Osteoblast (primary cell): Measurements from ENCODE around the gene ADGRG4. TPM values are rescaled to one million over a fixed set of nuclear protein-coding genes. Genes with fewer than 3 reads are reported as not detected.

Experiments
- DNase-seq: peaks from one replicate; pipeline ENCODE4 v3.0.0; 2011; ENCODE audit warnings: low spot score, mixed read lengths; ENCODE audit not compliant: insufficient read length; ENCODE audit errors: missing footprints
- H2AFZ ChIP-seq: 2 replicates; pipeline ENCODE4 v1.6.0; 2011; ENCODE audit warnings: mild to moderate bottlenecking, low read length
- H3K27ac ChIP-seq: 2 replicates; pipeline ENCODE4 v1.5.1; 2011; ENCODE audit warnings: mild to moderate bottlenecking, low read depth, low read length, moderate library complexity
- H3K27me3 ChIP-seq: 2 replicates; pipeline ENCODE4 v1.6.0; 2012; ENCODE audit warnings: mild to moderate bottlenecking, control low read depth, inconsistent platforms, low read length, moderate library complexity; ENCODE audit not compliant: insufficient read depth
- H3K36me3 ChIP-seq: 2 replicates; pipeline ENCODE4 v1.5.1; 2011; ENCODE audit warnings: mild to moderate bottlenecking, low read length, control low read depth, moderate library complexity; ENCODE audit not compliant: insufficient read depth
- H3K4me1 ChIP-seq: 2 replicates; pipeline ENCODE4 v1.5.1; 2011; ENCODE audit warnings: mild to moderate bottlenecking, low read length, control low read depth, moderate library complexity; ENCODE audit not compliant: insufficient read depth
- H3K4me2 ChIP-seq: 2 replicates; pipeline ENCODE4 v1.6.0; 2011; ENCODE audit warnings: mild to moderate bottlenecking, low read length; ENCODE audit not compliant: insufficient read depth
- H3K4me3 ChIP-seq: fragments of 200-600 bp; sonication (generic); 3 replicates; pipeline ENCODE4 v1.5.1; 2012; ENCODE audit warnings: mild to moderate bottlenecking, low read length, inconsistent platforms; ENCODE audit not compliant: insufficient read depth
- H3K79me2 ChIP-seq: 2 replicates; pipeline ENCODE4 v1.6.0; 2012; ENCODE audit warnings: mild to moderate bottlenecking, low read length, control low read depth, inconsistent platforms; ENCODE audit not compliant: insufficient read depth
- H3K9me3 ChIP-seq: 2 replicates; pipeline ENCODE4 v1.5.1; 2011; ENCODE audit warnings: low read depth, low read length, control low read depth
- H4K20me1 ChIP-seq: 2 replicates; pipeline ENCODE4 v1.6.0; 2012; ENCODE audit warnings: mild to moderate bottlenecking, low read length, control low read depth; ENCODE audit not compliant: insufficient read depth
- total RNA-seq: library from RNA; depleted of rRNA; stranded (reverse); fragments of >200 nt; gene quantifications from 2 replicates; pipeline ENCODE4 v1.2.3, GENCODE V29; 2012
- TF ChIP-seq, protein P1 (sequence below): IDR thresholded peaks from 2 replicates; pipeline ENCODE4 v1.5.1; 2011; ENCODE audit warnings: mild to moderate bottlenecking, low read depth, low read length, moderate library complexity; ENCODE audit errors: extremely low read depth

ADGRG4 gene
- total RNA-seq, 1 donor: not detected

- Histone ChIP-seq H3K4me3 (no peak overlapping the region), H2AFZ (no peak overlapping the region), H3K4me2 (no peak overlapping the region), H3K4me1 (no peaks in the 10 kb centered on the region), H3K9me3 (no peaks in the 10 kb centered on the region), H3K79me2 (no peaks in the 10 kb centered on the region), H3K36me3 (no peaks in the 10 kb centered on the region), H4K20me1 (no peaks in the 10 kb centered on the region), H3K27me3 (no peaks in the 10 kb centered on the region), H3K27ac (no peak overlapping the region)
- no peak for DNase-seq
- TF ChIP-seq, protein P1, sequence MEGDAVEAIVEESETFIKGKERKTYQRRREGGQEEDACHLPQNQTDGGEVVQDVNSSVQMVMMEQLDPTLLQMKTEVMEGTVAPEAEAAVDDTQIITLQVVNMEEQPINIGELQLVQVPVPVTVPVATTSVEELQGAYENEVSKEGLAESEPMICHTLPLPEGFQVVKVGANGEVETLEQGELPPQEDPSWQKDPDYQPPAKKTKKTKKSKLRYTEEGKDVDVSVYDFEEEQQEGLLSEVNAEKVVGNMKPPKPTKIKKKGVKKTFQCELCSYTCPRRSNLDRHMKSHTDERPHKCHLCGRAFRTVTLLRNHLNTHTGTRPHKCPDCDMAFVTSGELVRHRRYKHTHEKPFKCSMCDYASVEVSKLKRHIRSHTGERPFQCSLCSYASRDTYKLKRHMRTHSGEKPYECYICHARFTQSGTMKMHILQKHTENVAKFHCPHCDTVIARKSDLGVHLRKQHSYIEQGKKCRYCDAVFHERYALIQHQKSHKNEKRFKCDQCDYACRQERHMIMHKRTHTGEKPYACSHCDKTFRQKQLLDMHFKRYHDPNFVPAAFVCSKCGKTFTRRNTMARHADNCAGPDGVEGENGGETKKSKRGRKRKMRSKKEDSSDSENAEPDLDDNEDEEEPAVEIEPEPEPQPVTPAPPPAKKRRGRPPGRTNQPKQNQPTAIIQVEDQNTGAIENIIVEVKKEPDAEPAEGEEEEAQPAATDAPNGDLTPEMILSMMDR: no peak
Measured at GRCh38 chrX:136421338-136421737, 120.6 kb downstream of the ADGRG4 start.

DNA sequence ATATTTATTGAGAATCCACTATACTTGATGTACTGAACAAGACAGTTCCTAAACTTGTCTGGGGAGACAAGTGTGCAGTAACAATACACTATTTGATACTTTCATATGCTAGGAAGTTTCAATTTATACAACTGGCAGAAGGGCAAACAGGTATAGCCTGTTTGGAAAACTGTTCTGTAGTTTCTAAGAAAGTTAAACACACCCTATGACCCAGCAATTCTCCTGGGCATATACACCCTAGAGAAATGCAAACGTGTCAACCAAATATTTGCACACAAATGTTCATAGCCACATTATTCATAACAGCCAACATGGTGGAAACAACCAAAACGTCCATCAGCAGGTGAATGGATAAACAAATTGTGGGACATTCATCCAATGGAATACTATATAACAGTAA is 123.0 kb downstream of the ADGRG4 start:
- Histone ChIP-seq H3K79me2 (no peaks in the 10 kb centered on the region), H2AFZ (no peak overlapping the region), H3K4me1 (no peaks in the 10 kb centered on the region), H3K27me3 (no peaks in the 10 kb centered on the region), H4K20me1 (no peaks in the 10 kb centered on the region), H3K27ac (no peak overlapping the region), H3K4me3 (no peak overlapping the region), H3K4me2 (no peak overlapping the region), H3K36me3 (no peaks in the 10 kb centered on the region), H3K9me3 (no peaks in the 10 kb centered on the region)
- TF ChIP-seq, protein P1: no peak
- DNase-seq: no peak

DNA sequence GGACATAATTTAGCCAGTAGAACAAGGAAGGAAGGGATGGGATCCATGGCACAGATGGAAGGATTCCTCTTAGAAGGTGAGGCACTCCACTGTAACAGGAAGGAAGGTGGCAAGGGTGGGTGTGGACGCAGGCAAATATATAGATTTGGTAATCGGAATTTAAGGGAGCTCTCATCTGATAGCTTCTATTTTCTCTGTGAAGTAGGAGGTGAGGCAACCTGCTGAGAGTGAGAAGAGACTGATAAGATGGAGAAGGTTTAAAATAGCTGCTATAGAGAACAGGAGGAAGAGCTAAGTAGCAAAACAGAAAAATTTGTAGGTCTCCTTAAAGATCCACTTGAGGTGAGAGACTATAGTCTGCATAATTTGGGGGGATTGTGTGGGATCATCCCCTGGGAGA is 125.2 kb downstream of the ADGRG4 start:
- no peaks in the 10 kb centered on the region for H4K20me1 ChIP-seq
- no peaks in the 10 kb centered on the region for H3K9me3 ChIP-seq
- no peak overlapping the region for H3K4me3 ChIP-seq
- no peaks in the 10 kb centered on the region for H3K27me3 ChIP-seq
- no peak overlapping the region for H3K4me2 ChIP-seq
- H3K27ac ChIP-seq: no peak overlapping the region
- TF ChIP-seq, protein P1: no peak
- H3K36me3 ChIP-seq: no peaks in the 10 kb centered on the region
- peak; percentile 58 for DNase-seq
- H3K4me1 ChIP-seq: no peaks in the 10 kb centered on the region
- H2AFZ ChIP-seq: no peak overlapping the region
- no peaks in the 10 kb centered on the region for H3K79me2 ChIP-seq

GRCh38 chrX:136431625-136432024 is 130.9 kb downstream of the ADGRG4 start:
- DNase-seq: no peak
- Histone ChIP-seq H2AFZ (no peak overlapping the region), H4K20me1 (no peaks in the 10 kb centered on the region), H3K4me2 (no peak overlapping the region), H3K4me3 (no peak overlapping the region), H3K27ac (no peak overlapping the region), H3K9me3 (no peaks in the 10 kb centered on the region), H3K36me3 (no peaks in the 10 kb centered on the region), H3K79me2 (no peaks in the 10 kb centered on the region), H3K27me3 (no peaks in the 10 kb centered on the region), H3K4me1 (no peaks in the 10 kb centered on the region)
- TF ChIP-seq, protein P1: no peak
